ENCODE results near the gene PMPCA.

- no peak for TF ChIP-seq CTCF (conservative IDR thresholded peaks at IDR 0.05; ENCODE audit: low read length)
- no peak for TF ChIP-seq EZH2phosphoT487 (IDR thresholded peaks at IDR 0.05; ENCODE audit: borderline replicate concordance)
Measured at GRCh38 chr9:136431782-136432350, 21.4 kb downstream of the PMPCA start.

All from Loucy (cell line).